Naive thymus-derived CD8-positive, alpha-beta T cell (primary cell): ENCODE measurements around the gene CMSS1. TPM values are rescaled to one million over a fixed set of nuclear protein-coding genes. Genes with fewer than 3 reads are reported as not detected.

ENCODE experiments used
- ATAC-seq, 2 donors: fragments of 150-1000 bp; cut with Tn5 transposase in 1 of 2; sonication (Bioruptor Pico), chemical (Tn5 transposase) in 1 of 2; 1 replicate in 1 of 2; 2 replicates in 1 of 2; pipeline ENCODE4 v1.10.0; 2021; ENCODE audit warnings: mild to moderate bottlenecking in 2 of 2, moderate library complexity in 2 of 2
- POLR2A ChIA-PET: fragments of 350-600 bp; sonication (Branson Sonifier 250); formaldehyde crosslinking; loops from one replicate; lab custom pipeline; 2021; ENCODE audit warnings: antibody characterized with exemption; lab: Charles Lee
- DNase-seq, 10 donors: peaks; one replicate each; pipeline versions ENCODE4 v3.0.0 to v3.0.0-alpha.2; 2020 to 2022
- H3K27ac Mint-ChIP-seq, 10 donors: one replicate each; pipeline ENCODE4 v1.8.0; 2020 to 2022; ENCODE audit warnings: mild to moderate bottlenecking in 10 of 10, mixed read lengths in 10 of 10, moderate library complexity in 4 of 10, inconsistent platforms in 1 of 10
- H3K27me3 Mint-ChIP-seq, 5 donors: one replicate each; pipeline ENCODE4 v1.8.0; 2021 to 2022; ENCODE audit warnings: mixed read lengths in 5 of 5
- H3K36me3 Mint-ChIP-seq, 3 donors: one replicate each; pipeline ENCODE4 v1.8.0; 2020 to 2022; ENCODE audit warnings: mixed read lengths in 3 of 3, mild to moderate bottlenecking in 2 of 3, inconsistent platforms in 1 of 3
- H3K4me1 Mint-ChIP-seq, 4 donors: one replicate each; pipeline ENCODE4 v1.8.0; 2021 to 2022; ENCODE audit warnings: mixed read lengths in 4 of 4
- H3K4me3 Mint-ChIP-seq, 10 donors: one replicate each; pipeline ENCODE4 v1.8.0; 2020 to 2022; ENCODE audit warnings: mild to moderate bottlenecking in 10 of 10, mixed read lengths in 10 of 10, moderate library complexity in 6 of 10, inconsistent platforms in 1 of 10
- H3K9me3 Mint-ChIP-seq, 9 donors: one replicate each; pipeline ENCODE4 v1.8.0; 2020 to 2022; ENCODE audit warnings: mixed read lengths in 9 of 9, mild to moderate bottlenecking in 3 of 9, inconsistent platforms in 1 of 9, moderate library complexity in 1 of 9
- polyA plus RNA-seq, 3 donors: library from polyadenylated mRNA; unstranded; fragments of 300-500 nt; fragmentation: Illumina TruSeq; gene quantifications; one replicate each; pipeline ENCODE4 v1.2.3, GENCODE V29; 2021
- total RNA-seq, 8 experiments: library from RNA in 2 of 8; stranded (reverse) in 2 of 8; gene quantifications; one replicate each; pipeline ENCODE4 v1.2.3 and lab custom pipeline; 2021 to 2026

Gene CMSS1
- total and polyA plus RNA-seq, 5 experiments from 2014 or later, result 18.9 to 32.4 (median 29.7) TPM

DNA sequence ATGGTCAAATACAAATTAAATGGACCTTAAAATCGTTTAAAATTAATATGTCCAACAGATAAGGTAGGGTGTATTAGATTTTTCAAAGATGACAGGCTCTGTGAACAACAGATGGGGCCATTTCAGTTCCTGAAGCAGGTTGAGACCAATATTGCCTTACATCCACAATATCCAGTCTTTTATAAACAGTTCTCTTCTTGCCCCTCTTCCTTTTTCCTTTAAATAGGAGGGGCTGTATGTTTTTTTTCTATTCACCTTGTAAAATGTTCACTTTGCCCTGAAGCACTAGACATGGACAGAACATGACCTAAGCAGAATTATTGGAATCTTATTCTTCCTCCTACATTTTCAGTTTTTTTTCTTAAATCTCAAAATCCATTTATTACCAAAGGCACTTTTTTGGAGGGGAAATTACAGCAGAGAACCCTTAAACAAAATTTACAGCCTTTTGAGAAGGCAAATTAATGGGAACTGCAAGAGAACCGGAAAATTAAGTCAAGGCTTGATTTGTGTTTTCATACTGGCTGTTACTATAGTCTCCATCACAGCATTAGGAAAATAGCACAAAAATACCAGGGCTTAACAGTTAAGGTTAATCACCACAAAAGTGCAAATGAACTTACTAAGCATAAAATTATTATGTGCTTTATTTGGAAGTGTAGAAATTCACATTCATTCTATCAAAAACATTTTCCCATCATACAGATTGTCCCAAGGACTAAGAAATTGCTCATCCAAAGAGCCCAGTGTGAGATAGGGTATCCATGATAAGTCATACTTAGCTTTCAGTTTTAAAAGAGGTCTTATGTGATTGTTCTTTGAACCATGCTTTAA is 55.8 kb downstream of the CMSS1 start:
- H3K27me3 Mint-ChIP-seq, result peaks cover 0 to 2% (median 0%) of the 10 kb centered on the region in 5 donors
- H3K9me3 Mint-ChIP-seq, result no peaks in the 10 kb centered on the region
- H3K27ac Mint-ChIP-seq, result no peak overlapping the region
- DNase-seq, result no peak
- no peak for ATAC-seq
- H3K36me3 Mint-ChIP-seq, result peaks cover 0 to 5% (median 3%) of the 10 kb centered on the region in 3 donors
- POLR2A ChIA-PET, result no interaction called here
- H3K4me1 Mint-ChIP-seq, result peaks cover 0 to 29% (median 9%) of the 10 kb centered on the region in 4 donors
- peak overlapping the region in 1 of 10 donors; percentile 20 for H3K4me3 Mint-ChIP-seq

- POLR2A ChIA-PET, result no interaction called here
These were observed 56.8 kb downstream of the CMSS1 start for GRCh38 chr3:99874237-99875002.

DNA sequence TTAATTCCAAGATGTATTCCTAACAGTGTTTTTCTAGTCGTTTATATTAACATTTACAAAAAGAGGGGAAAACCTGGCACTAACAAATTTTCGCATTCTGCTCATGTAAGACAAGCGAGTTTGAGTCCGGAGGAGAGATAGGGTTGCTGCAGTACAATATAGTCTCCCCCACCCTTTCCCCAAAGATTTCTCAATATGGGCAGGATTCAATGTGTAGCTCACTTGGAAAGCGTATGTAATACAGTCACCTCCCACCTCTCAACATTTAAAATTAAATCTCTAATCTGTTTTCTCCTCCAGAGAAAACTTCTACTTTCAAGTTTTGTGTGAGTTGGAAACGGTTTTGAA is 57.9 kb downstream of the CMSS1 start:
- H3K36me3 Mint-ChIP-seq, result no peaks in the 10 kb centered on the region
- POLR2A ChIA-PET, result no interaction called here
- ATAC-seq (peak; percentile 28 to 34), DNase-seq (no peak)
- peak overlapping the region; percentile 76 to 88 (median 82) for H3K4me3 Mint-ChIP-seq
- H3K27me3 Mint-ChIP-seq, result peaks cover 0 to 2% (median 0%) of the 10 kb centered on the region in 5 donors
- peaks cover 0 to 29% (median 9%) of the 10 kb centered on the region in 4 donors for H3K4me1 Mint-ChIP-seq
- no peaks in the 10 kb centered on the region for H3K9me3 Mint-ChIP-seq
- peak overlapping the region in 9 of 10 donors; percentile 14 to 85 (median 29) for H3K27ac Mint-ChIP-seq

More at GRCh38 chr3:99874237-99875002, 56.8 kb downstream of the CMSS1 start:
- H3K27me3 Mint-ChIP-seq, result peaks cover 0 to 2% (median 0%) of the 10 kb centered on the region in 5 donors
- no peaks in the 10 kb centered on the region for H3K36me3 Mint-ChIP-seq
- no peak for DNase-seq
- no peak overlapping the region for H3K27ac Mint-ChIP-seq
- no peak overlapping the region for H3K4me3 Mint-ChIP-seq
- H3K9me3 Mint-ChIP-seq, result no peaks in the 10 kb centered on the region
- peaks cover 0 to 29% (median 9%) of the 10 kb centered on the region in 4 donors for H3K4me1 Mint-ChIP-seq
- no peak for ATAC-seq

GRCh38 chr3:99875929-99876841 is 58.5 kb downstream of the CMSS1 start:
- peak overlapping the region in 9 of 10 donors; percentile 27 to 87 (median 73) for H3K27ac Mint-ChIP-seq
- POLR2A ChIA-PET, result interaction anchor here (0.6 kb wide), 1 partner anchor 19 kb away, joined by 3 read pairs; no protein-coding TSS in a partner anchor
- H3K27me3 Mint-ChIP-seq, result no peaks in the 10 kb centered on the region
- H3K36me3 Mint-ChIP-seq, result no peaks in the 10 kb centered on the region
- no peaks in the 10 kb centered on the region for H3K9me3 Mint-ChIP-seq
- ATAC-seq, result peak; percentile 95 to 98
- H3K4me1 Mint-ChIP-seq, result peaks cover 0 to 29% (median 9%) of the 10 kb centered on the region in 4 donors
- DNase-seq, result peak; percentile 58 to 78 (median 70)
- H3K4me3 Mint-ChIP-seq, result peak overlapping the region; percentile 76 to 88 (median 82)

- H3K27ac Mint-ChIP-seq, result peak overlapping the region in 2 of 10 donors; percentile 55 to 69
- no peaks in the 10 kb centered on the region for H3K9me3 Mint-ChIP-seq
- ATAC-seq (no peak), DNase-seq (no peak)
- peaks cover 0 to 29% (median 9%) of the 10 kb centered on the region in 4 donors for H3K4me1 Mint-ChIP-seq
- H3K4me3 Mint-ChIP-seq, result peak overlapping the region in 5 of 10 donors; percentile 56 to 82 (median 70)
- H3K36me3 Mint-ChIP-seq, result no peaks in the 10 kb centered on the region
- POLR2A ChIA-PET, result interaction anchor here (0.7 kb wide), 1 partner anchor 12 kb away, joined by 3 read pairs; no protein-coding TSS in a partner anchor
- H3K27me3 Mint-ChIP-seq, result no peaks in the 10 kb centered on the region
These were observed 59.4 kb downstream of the CMSS1 start for GRCh38 chr3:99877031-99877579.

DNA sequence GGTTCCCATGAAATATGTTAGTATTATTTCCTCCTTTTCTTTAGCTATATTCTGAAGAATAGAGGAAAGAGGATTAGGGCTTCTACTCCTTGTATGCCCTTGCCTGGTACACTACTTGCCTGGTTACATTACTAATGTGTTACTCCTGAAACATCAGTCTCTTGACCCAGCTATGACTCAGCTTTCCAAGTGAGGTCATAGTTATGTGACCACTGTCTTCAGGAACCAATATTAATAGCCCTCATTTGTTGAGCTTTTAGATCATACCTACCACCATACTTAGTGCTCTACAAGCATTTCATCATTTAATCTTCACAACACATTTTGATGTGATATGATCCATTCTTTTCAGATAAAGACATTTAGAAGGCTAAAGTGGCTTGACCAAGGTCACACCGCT is 60.3 kb downstream of the CMSS1 start:
- Mint-ChIP-seq H3K9me3 (no peaks in the 10 kb centered on the region), H3K36me3 (no peaks in the 10 kb centered on the region), H3K27ac (peak overlapping the region in 3 of 10 donors; percentile 2 to 38 (median 36)), H3K4me1 (peaks cover 0 to 29% (median 10%) of the 10 kb centered on the region in 4 donors), H3K4me3 (peak overlapping the region in 1 of 10 donors; percentile 4), H3K27me3 (no peaks in the 10 kb centered on the region)
- ATAC-seq (no peak), DNase-seq (no peak)
- POLR2A ChIA-PET, result interaction anchor here (0.7 kb wide), 1 partner anchor 11 kb away, joined by 3 read pairs; no protein-coding TSS in a partner anchor

- POLR2A ChIA-PET, result no interaction called here
- Mint-ChIP-seq H3K27ac (peak overlapping the region in 2 of 10 donors; percentile 12 to 23), H3K4me3 (no peak overlapping the region), H3K27me3 (no peaks in the 10 kb centered on the region), H3K36me3 (no peaks in the 10 kb centered on the region), H3K4me1 (peaks cover 4 to 30% (median 22%) of the 10 kb centered on the region in 4 donors), H3K9me3 (no peaks in the 10 kb centered on the region)
- DNase-seq (no peak), ATAC-seq (no peak)
These were observed 61.6 kb downstream of the CMSS1 start for GRCh38 chr3:99879275-99879674.

GRCh38 chr3:99881121-99881524 is 63.5 kb downstream of the CMSS1 start:
- no peak for DNase-seq
- POLR2A ChIA-PET, result no interaction called here
- Mint-ChIP-seq H3K36me3 (no peaks in the 10 kb centered on the region), H3K27ac (peak overlapping the region in 1 of 10 donors; percentile 58), H3K4me3 (no peak overlapping the region), H3K27me3 (no peaks in the 10 kb centered on the region), H3K4me1 (peaks cover 11 to 33% (median 26%) of the 10 kb centered on the region in 4 donors), H3K9me3 (no peaks in the 10 kb centered on the region)
- no peak for ATAC-seq

GRCh38 chr3:99882436-99883137 is 64.9 kb downstream of the CMSS1 start:
- no peak overlapping the region for H3K27ac Mint-ChIP-seq
- peaks cover 11 to 28% (median 24%) of the 10 kb centered on the region in 4 donors for H3K4me1 Mint-ChIP-seq
- POLR2A ChIA-PET, result interaction anchor here (0.6 kb wide), 1 partner anchor 1630 kb away, joined by 4 read pairs; the partner anchor contains the start of gene SENP7
- no peaks in the 10 kb centered on the region for H3K27me3 Mint-ChIP-seq
- DNase-seq (no peak), ATAC-seq (no peak)
- no peak overlapping the region for H3K4me3 Mint-ChIP-seq
- H3K9me3 Mint-ChIP-seq, result no peaks in the 10 kb centered on the region
- H3K36me3 Mint-ChIP-seq, result no peaks in the 10 kb centered on the region

GRCh38 chr3:99883138-99883461 is 65.4 kb downstream of the CMSS1 start:
- Mint-ChIP-seq H3K4me3 (no peak overlapping the region), H3K9me3 (no peaks in the 10 kb centered on the region), H3K4me1 (peaks cover 11 to 28% (median 23%) of the 10 kb centered on the region in 4 donors), H3K27ac (no peak overlapping the region), H3K36me3 (no peaks in the 10 kb centered on the region), H3K27me3 (no peaks in the 10 kb centered on the region)
- POLR2A ChIA-PET, result no interaction called here
- no peak for DNase-seq
- ATAC-seq, result no peak

- no peaks in the 10 kb centered on the region for H3K27me3 Mint-ChIP-seq
- no peak for DNase-seq
- H3K27ac Mint-ChIP-seq, result peak overlapping the region in 1 of 10 donors; percentile 13
- H3K4me3 Mint-ChIP-seq, result no peak overlapping the region
- H3K4me1 Mint-ChIP-seq, result peaks cover 12 to 28% (median 23%) of the 10 kb centered on the region in 4 donors
- POLR2A ChIA-PET, result no interaction called here
- no peaks in the 10 kb centered on the region for H3K9me3 Mint-ChIP-seq
- ATAC-seq, result no peak
- no peaks in the 10 kb centered on the region for H3K36me3 Mint-ChIP-seq
These were observed 66.0 kb downstream of the CMSS1 start for GRCh38 chr3:99883693-99884092.
